OCI-LY1 (cell line): Measurements from ENCODE around the gene ZNF627.

Experiments used
- CTCF ChIP-seq: fragments of 200-600 bp; sonication (generic), shearing (Covaris generic); IDR thresholded peaks from 2 replicates; pipeline ENCODE4 v1.5.1; 2017; ENCODE audit warnings: mild to moderate bottlenecking, antibody characterized with exemption, low read length, moderate library complexity, mixed read lengths
- EZH2 ChIP-seq: fragments of 200-600 bp; sonication (generic), shearing (Covaris generic); IDR thresholded peaks from 2 replicates; pipeline ENCODE4 v1.8.0; 2017; ENCODE audit warnings: borderline replicate concordance, mixed run types, mild to moderate bottlenecking, antibody characterized with exemption, low read length, moderate library complexity, mixed read lengths

- peak; percentile 93 for TF ChIP-seq CTCF
- TF ChIP-seq EZH2 = no peak
Measured at GRCh38 chr19:11587302-11587974, 9.8 kb upstream of the ZNF627 start.
